Left cardiac atrium (tissue), 4 donors: ENCODE measurements around the gene SRSF11. TPM values are rescaled to one million over a fixed set of nuclear protein-coding genes. Genes with fewer than 3 reads are reported as not detected.
"Not testable (repeated sequence)": the region's sequence is repeated elsewhere in the genome, so short reads cannot be mapped to it uniquely, and the experiment has no call there.

Experiments
- ATAC-seq, 2 donors: fragments of 200-7000 bp; cut with Tn5 transposase; one replicate each; pipeline ENCODE4 v1.9.1; 2020; ENCODE audit warnings: mild to moderate bottlenecking in 2 of 2, moderate library complexity in 2 of 2
- DNase-seq: peaks from one replicate; pipeline ENCODE4 v3.0.0-alpha.2; 2020
- intact Hi-C, 2 donors: fragments of 100-400 bp; cut with DNase I; formaldehyde crosslinking; loops; one replicate each; pipeline versions ENCODE4 v1.14.1 to v1.15.1; 2022 to 2023
- long read RNA-seq: library from polyadenylated mRNA; unstranded; transcript quantifications from one replicate; pipeline ENCODE4 v2.0.0, GENCODE V29; 2021
- total RNA-seq, 2 donors: library from RNA; stranded (reverse); fragmentation: NEBNext Ultra II Directional; extraction: Animal tissue kit (Norgen Biotek cat#: 25700); gene quantifications; one replicate each; pipeline ENCODE4 v1.2.1, GENCODE V29; 2021
- donor health status: DM: no; HTN: yes; CAD: no.
- donor health status: DM: no; HTN: yes; CAD: no; lungs with severe emphysema.
- donor health status: DM: yes; HTN: yes; CAD: no.
- donor health status: Dilated cardiomyopathy.

The SRSF11 gene
- 10 to 100 TPM; 56.1 to 68.5 TPM for total RNA-seq
- long read RNA-seq, partial matches to known transcripts: 18 of 32 reads
- long read RNA-seq, other reads (novel, unspliced or antisense): 14 of 32 reads

DNA sequence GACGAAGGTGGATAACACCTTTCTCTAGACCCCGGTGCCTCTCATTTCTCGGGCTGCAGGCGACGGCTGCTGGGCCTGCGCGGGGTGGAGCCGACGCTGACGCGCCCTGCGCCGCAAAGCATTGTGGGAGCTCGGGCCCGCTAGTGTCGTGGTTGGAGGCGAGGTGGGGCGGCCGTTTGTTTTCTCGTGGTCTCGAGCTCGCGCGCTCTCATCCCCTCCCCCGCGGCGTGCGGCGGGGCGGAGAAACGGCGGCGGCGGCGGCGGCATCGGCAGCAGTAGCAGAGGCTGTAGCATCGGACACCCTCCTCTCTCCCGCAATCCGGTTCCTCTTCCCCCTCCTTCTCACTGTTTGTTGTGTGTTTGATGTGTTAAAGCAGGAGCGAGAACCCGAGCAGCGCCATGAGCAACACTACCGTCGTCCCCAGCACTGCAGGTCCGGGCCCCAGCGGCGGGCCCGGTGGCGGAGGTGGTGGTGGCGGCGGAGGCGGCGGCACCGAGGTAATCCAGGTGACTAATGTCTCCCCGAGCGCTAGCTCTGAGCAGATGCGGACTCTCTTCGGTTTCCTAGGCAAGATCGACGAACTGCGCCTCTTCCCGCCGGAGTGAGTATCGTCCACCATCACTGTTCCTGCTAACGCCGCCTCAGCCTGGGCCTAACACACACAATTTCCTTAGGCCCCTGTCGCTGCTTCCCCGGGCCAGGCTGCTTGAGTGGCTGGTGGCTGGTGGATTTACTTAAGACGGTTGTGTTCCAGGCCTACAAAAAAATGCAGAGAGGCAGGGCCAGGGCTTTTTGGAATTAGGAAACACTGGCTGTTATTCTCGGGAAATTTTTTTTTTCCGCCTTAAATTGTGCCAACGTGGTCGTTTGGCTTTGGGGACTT lies at the start of gene SRSF11:
Gene SRSF11, plus strand, starts transcription at position 143 of the 884 bp plus-strand sequence. Its CDS starts 257 bp downstream, at position 400.
- peak; percentile 97 for DNase-seq
- peak; percentile 100 for ATAC-seq
- intact Hi-C loops: no loop called here

DNA sequence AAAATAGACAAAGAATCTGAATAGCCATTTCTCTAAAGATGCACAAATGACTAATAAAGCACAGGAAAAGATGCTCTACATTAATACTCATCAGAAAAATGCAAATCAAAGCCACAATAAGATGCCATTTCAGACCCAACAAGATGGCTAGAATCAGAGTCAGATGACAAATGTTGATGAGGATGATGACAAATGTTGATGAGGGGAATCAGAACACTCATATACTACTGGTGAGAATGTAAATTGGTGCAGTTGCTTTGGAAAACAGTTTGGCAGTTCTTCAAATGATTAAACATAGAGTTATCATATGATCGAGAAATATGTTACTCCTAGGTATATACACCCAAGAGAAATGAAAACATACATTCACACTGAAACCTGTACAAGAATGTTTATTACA lies 49.7 kb upstream of the SRSF11 start:
- intact Hi-C loops: no loop called here
- DNase-seq (no peak), ATAC-seq (no peak)

DNA sequence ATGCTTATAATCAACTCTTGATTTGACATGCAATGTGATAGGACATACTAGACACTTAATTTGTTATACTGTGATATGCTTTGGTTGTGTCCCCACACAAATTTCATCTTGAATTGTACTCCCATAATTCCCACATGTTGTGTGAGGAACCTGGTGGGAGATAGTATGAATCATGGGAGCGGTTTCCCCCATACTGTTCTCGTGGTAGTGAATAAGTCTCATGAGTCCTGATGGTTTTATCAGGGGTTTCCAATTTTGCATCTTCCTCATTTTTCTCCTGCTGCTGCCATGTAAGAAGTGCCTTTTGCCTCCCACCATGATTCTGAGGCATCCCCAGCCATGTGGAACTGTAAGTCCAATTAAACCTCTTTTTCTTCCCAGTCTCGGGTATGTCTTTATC lies 36.0 kb upstream of the SRSF11 start:
- DNase-seq, ATAC-seq, intact Hi-C loops: not testable (repeated sequence)

GRCh38 chr1:70188522-70188921 lies 32.7 kb upstream of the SRSF11 start:
- DNase-seq (no peak), ATAC-seq (no peak)
- intact Hi-C loops: no loop called here

DNA sequence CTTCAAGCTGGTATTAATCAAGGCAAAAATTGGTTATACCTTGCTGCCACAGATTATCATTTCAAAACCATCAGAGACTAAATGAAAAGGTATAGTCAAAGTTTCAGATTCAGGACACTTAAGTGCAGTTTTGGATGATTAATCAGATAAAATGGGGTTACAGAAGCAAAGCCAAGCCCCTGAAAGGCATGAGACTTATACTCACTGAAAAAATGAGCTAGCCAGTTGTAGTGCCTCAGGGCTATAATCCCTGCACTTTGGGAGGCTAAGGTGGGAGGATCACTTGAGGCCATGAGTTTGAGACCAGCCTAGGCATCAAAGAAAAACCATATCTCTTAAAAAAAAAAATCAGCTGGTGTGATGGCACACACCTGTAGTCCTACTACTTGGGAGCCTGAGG lies 31.0 kb upstream of the SRSF11 start:
- intact Hi-C loops: no loop called here
- no peak for DNase-seq
- no peak for ATAC-seq

GRCh38 chr1:70192446-70192845 lies 28.7 kb upstream of the SRSF11 start:
- intact Hi-C loops, DNase-seq, ATAC-seq: not testable (repeated sequence)

DNA sequence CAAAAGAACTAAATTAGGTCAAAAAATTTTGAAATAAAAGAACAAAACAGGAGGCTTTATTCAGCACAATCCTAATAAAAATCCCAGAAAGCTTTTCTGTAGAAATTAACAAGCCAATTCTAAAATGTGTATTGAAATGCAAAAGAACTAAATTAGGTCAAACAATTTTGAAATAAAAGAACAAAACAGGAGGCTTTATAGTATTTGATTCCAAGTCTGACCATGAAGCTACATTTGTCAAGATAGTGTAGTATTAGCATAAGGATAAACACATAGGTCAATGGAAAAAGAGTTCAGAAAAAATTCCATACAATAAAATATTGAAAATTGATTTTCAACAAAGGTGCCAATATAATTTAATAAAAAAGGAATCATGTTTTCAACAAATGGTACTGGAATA lies 26.6 kb upstream of the SRSF11 start:
- DNase-seq (no peak), ATAC-seq (no peak)
- intact Hi-C loops: no loop called here

GRCh38 chr1:70195342-70195741 lies 25.8 kb upstream of the SRSF11 start:
- intact Hi-C loops: no loop called here
- ATAC-seq: no peak
- no peak for DNase-seq

- DNase-seq (no peak), ATAC-seq (no peak)
- intact Hi-C loops: no loop called here
These were observed 24.8 kb upstream of the SRSF11 start for GRCh38 chr1:70196333-70196732.

DNA sequence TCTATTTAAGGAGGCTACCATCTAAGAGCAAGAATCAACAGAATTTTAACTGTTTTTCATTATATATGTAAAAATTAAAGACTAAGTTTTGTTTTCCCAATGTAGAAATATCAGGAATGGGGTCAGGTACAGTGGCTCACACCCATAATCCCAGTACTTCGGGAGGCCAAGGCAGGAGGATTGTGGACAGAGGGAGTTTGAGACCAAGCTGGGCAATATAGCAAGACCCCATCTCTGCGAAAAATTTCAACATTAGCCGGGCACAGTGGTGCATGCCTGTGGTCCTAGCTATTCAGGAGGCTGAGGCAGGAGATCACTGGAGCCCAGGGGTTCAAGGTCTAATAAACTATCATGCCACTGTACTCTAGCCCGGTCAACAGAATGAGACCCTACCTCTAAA lies 21.1 kb upstream of the SRSF11 start:
- ATAC-seq: no peak
- no peak for DNase-seq
- intact Hi-C loops: no loop called here

DNA sequence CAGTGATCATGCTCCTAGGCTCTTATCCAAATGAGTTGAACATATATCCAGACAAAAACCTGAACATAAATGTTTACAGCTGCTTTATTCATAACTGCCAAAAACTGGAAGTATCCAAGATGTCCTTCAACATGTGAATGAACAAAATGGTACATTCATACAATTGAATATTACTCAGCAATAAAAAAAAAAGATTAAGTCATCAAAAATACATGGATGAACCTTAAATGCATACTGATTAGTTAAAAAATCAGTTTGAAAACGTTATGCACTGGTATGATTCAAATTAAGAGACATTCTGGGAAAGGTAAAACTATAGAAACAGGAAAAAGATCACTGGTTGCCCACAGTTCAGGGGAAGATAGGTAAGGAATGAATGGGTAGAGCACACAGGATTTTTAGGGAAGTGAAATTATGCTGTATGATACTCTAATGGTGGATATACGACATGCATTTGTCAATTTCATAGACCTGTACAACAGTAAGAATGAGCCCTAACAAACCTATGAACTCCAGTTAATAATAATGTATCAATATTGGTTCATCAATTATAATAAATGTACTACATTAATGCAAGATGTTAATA lies 18.9 kb upstream of the SRSF11 start:
- intact Hi-C loops: no loop called here

GRCh38 chr1:70204139-70204538 lies 17.0 kb upstream of the SRSF11 start:
- intact Hi-C loops: no loop called here
- no peak for ATAC-seq

More for the DNA sequence above, 18.9 kb upstream of the SRSF11 start:
- ATAC-seq (no peak), DNase-seq (no peak)

GRCh38 chr1:70204600-70204999 lies 16.6 kb upstream of the SRSF11 start:
- DNase-seq (no peak), ATAC-seq (no peak)
- intact Hi-C loops: no loop called here

More at GRCh38 chr1:70204139-70204538, 17.0 kb upstream of the SRSF11 start:
- DNase-seq: no peak

DNA sequence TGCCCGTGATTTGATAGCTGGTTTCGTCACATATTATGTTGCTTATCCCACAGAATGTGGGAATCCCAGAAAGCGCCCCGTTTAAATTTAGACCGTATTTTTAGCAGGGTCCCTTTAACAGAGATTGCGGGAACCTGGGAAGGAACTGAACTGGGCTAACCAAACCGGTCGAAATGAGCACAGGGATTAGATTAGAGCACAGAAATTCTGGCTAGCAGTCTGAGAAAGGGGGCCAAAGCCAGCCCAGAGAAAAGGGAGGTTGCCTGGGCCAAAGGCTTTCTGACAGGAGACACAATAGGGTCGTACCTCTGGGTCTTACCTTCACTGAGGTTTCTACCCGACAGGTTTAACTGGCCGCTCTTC lies 16.1 kb upstream of the SRSF11 start:
- no peak for DNase-seq
- intact Hi-C loops: no loop called here
- ATAC-seq: peak; percentile 17 to 22

- intact Hi-C loops: no loop called here
- ATAC-seq (peak; percentile 99), DNase-seq (peak; percentile 98)
These were observed 15.6 kb upstream of the SRSF11 start, which contains the start of gene LRRC40 for GRCh38 chr1:70205434-70206118. LRRC40 (minus strand) TSS chr1:70205579; CDS start chr1:70205540, 39 bp downstream.

GRCh38 chr1:70206833-70207232 lies 14.3 kb upstream of the SRSF11 start:
- ATAC-seq, intact Hi-C loops: not testable (repeated sequence)

DNA sequence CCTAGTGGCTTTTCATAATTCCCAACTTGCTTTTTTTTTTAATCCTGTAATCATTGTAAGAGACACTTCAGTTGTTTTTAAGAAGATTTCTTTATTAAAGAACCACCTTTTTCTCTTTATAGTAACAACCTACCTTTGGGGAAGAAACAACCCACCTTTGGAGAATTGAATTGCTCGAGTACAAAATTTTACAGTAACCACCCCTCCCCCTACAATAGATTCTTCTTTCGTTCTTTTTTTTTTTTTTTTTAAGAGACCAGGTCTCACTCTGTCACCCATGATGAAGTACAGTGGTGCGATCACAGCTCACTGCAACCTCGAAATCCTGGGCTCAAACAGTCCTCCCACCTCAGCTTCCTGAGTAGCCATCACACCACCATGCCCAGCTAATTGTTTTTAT lies 13.7 kb upstream of the SRSF11 start:
- intact Hi-C loops: no loop called here
- DNase-seq (no peak), ATAC-seq (no peak)

More at GRCh38 chr1:70206833-70207232, 14.3 kb upstream of the SRSF11 start:
- DNase-seq: not testable (repeated sequence)

- DNase-seq: no peak
- intact Hi-C loops: no loop called here
- no peak for ATAC-seq
These were observed 12.9 kb upstream of the SRSF11 start for GRCh38 chr1:70208292-70208691.

DNA sequence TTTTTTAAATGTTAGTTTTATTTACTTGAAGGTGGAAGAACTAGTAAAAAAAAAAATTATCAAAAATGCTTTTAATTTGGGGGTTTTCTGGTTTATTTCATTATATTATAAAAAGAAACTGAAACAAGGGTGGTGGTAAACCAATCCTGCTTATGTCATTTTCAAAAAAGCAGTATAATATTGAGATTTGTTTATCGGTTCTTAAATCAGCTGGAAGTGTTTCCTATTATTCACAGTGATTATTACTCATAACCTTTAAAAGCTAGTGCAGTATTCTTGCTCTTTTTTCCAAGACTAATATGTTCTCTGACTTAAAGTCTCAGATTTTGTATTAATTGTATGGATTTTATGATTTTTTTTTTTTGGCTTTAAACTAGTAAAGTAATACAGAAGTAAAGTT lies 10.4 kb upstream of the SRSF11 start:
- ATAC-seq: no peak
- no peak for DNase-seq
- intact Hi-C loops: no loop called here

- ATAC-seq: no peak
- intact Hi-C loops: no loop called here
- no peak for DNase-seq
These were observed 9.6 kb upstream of the SRSF11 start for GRCh38 chr1:70211541-70211940.
